GM18517 (cell line): ENCODE measurements around the gene ARHGDIG.
"Not testable (repeated sequence)": the region's sequence is repeated elsewhere in the genome, so short reads cannot be mapped to it uniquely, and the experiment has no call there.

Experiments used
- ATAC-seq: cut with Tn5 transposase; IDR thresholded peaks from one replicate; pipeline ENCODE4 v1.9.1; 2021; ENCODE audit warnings: mild to moderate bottlenecking, moderate library complexity; ENCODE audit not compliant: unreplicated experiment

The ARHGDIG gene

DNA sequence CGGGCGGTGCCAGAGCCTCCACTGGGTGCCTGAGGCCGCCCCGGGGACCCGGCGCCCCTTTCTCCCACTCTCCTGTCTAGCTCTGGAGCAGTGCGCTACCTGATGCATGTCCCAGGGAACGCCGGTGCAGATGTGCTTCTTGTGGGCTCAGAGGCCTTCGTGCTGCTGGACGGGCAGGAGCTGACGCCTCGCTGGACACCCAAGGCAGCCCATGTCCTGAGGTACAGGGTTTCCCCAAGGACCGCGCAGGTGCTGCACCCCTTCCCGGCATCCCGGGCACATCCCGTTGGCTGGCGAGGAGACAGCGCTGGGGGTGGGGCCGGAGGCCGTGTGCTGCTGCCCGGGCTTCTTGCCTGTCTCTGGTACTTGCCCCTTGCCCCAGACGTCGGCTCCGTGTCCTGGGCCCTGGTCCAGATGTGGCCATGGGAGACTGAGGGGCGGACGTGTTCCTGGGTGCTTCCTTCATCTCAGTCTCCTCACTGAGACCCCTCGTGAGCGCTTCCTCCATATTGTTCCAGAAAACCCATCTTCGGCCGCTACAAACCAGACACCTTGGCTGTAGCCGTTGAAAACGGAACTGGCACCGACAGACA is 17.1 kb upstream of the ARHGDIG start:
- ATAC-seq: no peak

DNA sequence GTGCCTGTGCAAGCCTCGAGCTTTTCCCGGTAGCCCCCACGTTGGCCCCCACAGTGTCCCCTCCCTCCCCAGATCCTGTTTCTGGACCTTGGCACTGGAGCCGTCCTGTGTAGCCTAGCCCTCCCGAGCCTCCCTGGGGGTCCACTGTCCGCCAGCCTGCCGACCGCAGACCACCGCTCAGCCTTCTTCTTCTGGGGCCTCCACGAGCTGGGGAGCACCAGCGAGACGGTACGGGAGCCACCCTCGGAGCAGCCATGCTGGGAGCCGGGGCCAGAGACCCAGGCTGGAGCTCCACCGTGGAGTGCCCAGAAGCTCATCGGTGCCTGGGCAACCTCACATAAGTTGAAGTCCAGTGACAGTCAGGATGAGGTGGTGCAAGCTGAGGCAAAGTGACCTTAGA is 16.4 kb upstream of the ARHGDIG start:
- no peak for ATAC-seq

- no peak for ATAC-seq
These were observed 15.9 kb upstream of the ARHGDIG start for GRCh38 chr16:264440-264951.

DNA sequence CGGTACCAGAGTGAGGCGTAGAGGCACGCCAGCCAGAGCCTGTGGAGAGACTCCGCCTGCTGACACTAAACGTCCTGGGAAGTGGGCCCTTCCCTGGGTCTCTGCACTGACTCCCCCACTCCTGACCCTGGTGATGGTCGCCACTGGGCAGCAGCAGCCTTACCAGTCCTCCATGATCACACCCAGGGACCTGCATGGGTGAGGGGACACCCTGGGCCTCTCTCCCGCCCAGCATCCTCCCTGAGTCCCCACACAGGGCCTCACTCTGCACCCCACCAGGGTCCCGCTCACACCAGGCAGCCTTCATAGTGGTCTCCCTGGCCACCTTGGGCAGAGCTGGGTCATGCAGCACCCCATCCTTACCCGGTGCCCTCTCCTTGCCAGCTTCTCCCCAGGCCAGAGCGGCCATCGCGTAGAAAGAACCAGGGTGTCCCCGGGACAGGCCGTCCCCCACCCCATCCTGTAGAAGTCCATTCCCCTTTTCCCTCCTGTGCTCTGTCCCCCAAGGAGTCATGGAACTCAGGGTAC is 15.3 kb upstream of the ARHGDIG start:
- ATAC-seq: no peak

DNA sequence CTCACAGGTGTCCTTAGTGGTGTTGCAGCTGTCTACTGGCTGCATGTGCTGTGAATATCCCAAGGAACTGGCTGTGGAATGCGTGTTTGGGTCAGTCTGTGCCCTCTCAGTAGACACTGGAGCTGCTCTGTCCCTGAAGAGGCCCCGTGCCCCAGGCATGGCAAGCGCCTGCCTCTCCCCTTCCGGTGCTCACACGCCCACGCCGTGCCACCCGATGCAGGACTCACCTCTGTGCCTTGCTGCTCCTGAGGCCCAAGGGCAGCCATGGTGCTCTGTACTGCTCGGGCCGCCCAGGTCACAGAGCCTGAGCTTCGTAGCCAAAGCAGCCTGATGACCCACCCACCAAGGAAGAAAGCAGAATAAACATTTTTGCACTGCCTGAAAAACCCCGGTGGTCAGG is 14.7 kb upstream of the ARHGDIG start:
- no peak for ATAC-seq

GRCh38 chr16:266258-267164 is 13.9 kb upstream of the ARHGDIG start:
- no peak for ATAC-seq

DNA sequence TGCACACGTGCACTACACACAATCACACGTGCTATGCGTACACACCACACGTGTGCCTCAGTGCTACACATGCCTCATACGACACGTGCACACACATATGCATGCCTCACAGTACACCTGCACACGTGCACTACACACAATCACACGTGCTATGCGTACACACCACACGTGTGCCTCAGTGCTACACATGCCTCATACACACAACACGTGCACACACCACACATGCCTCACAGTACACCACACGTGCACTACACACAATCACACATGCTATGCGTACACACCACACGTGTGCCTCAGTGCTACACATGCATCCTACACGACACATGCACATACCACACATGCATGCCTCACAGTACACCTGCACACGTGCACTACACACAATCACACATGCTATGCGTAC is 12.8 kb upstream of the ARHGDIG start:
- not testable (repeated sequence) for ATAC-seq

DNA sequence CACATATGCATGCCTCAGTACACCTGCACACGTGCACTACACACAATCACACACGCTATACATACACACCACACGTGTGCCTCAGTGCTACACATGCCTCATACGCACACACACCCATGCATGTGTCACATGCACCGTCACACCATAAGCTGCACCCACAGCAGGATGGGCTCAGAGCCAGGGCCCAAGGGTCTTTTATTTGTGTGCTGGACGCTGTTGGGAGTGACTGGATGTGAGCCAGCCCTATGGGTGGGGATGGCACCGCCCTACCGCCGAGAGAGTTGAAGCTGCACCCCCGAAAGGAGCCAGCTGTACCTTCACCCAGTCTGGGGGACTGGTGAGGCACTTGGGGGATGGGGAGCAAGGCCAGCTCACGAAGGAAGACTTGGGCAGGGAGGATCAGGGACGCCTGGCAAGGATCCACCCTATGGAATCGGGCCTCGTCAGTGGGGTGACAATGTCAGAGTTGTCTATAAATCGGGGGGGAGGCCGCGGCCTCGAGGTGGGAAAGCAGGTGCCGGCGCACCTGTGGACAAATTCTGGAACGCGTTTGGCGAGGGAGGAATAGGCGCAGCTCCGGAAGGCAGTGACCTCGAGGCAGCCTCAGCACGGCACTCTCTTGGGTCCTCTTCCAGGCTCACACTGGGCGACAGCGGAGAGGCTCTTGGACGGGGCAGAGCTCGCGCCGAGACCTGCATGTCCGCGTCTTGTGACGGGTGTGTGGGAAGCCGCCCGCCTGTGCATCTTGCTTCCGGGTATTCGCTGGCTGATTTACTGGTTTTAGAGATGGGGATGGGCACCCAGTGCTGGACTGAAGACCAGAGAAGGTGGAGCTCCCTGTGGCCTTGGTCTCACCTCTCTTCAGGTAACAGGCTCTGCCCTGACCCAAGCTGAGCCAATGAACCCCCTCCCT is 12.0 kb upstream of the ARHGDIG start:
- ATAC-seq: no peak

- no peak for ATAC-seq
These were observed 11.2 kb upstream of the ARHGDIG start for GRCh38 chr16:269061-269796.

- ATAC-seq: no peak
These were observed 9.8 kb upstream of the ARHGDIG start for GRCh38 chr16:270381-271255.

GRCh38 chr16:272633-273546 is 7.5 kb upstream of the ARHGDIG start:
- ATAC-seq: no peak

GRCh38 chr16:273547-274421 is 6.6 kb upstream of the ARHGDIG start:
- ATAC-seq: no peak

- no peak for ATAC-seq
These were observed 5.2 kb upstream of the ARHGDIG start for GRCh38 chr16:275041-275641.

GRCh38 chr16:275786-276232 is 4.6 kb upstream of the ARHGDIG start, which contains the start of gene RGS11:
TSS of gene RGS11 (minus strand) at chr16:275944. CDS start at chr16:275911, 33 bp downstream.
- no peak for ATAC-seq

- no peak for ATAC-seq
These were observed 3.8 kb upstream of the ARHGDIG start for GRCh38 chr16:276426-277077.

- no peak for ATAC-seq
These were observed 1.5 kb upstream of the ARHGDIG start for GRCh38 chr16:278863-279366.
